ENCODE measurements around the gene KIF3B. TPM values are rescaled to one million over a fixed set of nuclear protein-coding genes. Genes with fewer than 3 reads are reported as not detected.
A peak's percentile ranks its signal among the peaks of the same experiment; 100 is the strongest.

KIF3B gene
- total RNA-seq, 1 experiment from 2014 or later = 49.0 TPM

- H3K27me3 Mint-ChIP-seq (ENCODE audit: insufficient read depth, unreplicated experiment) = no peaks in the 10 kb centered on the region
- no peak for DNase-seq
- Histone ChIP-seq H3K4me3 (ENCODE audit: low read depth, low read length) (no peak overlapping the region), H3K27me3 (replicated peaks; ENCODE audit: control insufficient read depth, insufficient read depth, low read length) (no peaks in the 10 kb centered on the region), H3K9me3 (no peaks in the 10 kb centered on the region), H3K4me1 (peaks cover 15% of the 10 kb centered on the region), H3K36me3 (ENCODE audit: control insufficient read depth, insufficient read depth, low read length) (peaks cover 11% of the 10 kb centered on the region)
- ChIA-PET POLR2A (no interaction called here), CTCF (no interaction called here)
- H3K9me3 Mint-ChIP-seq (ENCODE audit: unreplicated experiment) = no peaks in the 10 kb centered on the region
- H3K27ac Mint-ChIP-seq (ENCODE audit: unreplicated experiment) = no peak overlapping the region
- peaks cover 9% of the 10 kb centered on the region for H3K4me1 Mint-ChIP-seq (ENCODE audit: low read depth, unreplicated experiment)
- intact Hi-C loops (cut with micrococcal nuclease; ENCODE audit: unreplicated experiment) = no loop called here
- no peak for TF ChIP-seq CTCF (IDR thresholded peaks at IDR 0.05; ENCODE audit: insufficient read depth in 1 of 2, low read depth in 1 of 2, low read length in 1 of 2, severe bottlenecking in 1 of 2, unreplicated experiment in 1 of 2)
- no TSS peak for BruUV-seq (replicated peaks)
- peaks cover 37% of the 10 kb centered on the region for H3K36me3 Mint-ChIP-seq (ENCODE audit: insufficient read depth, unreplicated experiment)
- H3K4me3 Mint-ChIP-seq (ENCODE audit: unreplicated experiment) = no peak overlapping the region
These were observed 55.9 kb downstream of the KIF3B start for GRCh38 chr20:32333181-32333987.

GRCh38 chr20:32333988-32334885, 56.8 kb downstream of the KIF3B start:
- Mint-ChIP-seq H3K4me3 (ENCODE audit: unreplicated experiment) (no peak overlapping the region), H3K27me3 (ENCODE audit: insufficient read depth, unreplicated experiment) (no peaks in the 10 kb centered on the region), H3K9me3 (ENCODE audit: unreplicated experiment) (no peaks in the 10 kb centered on the region), H3K4me1 (ENCODE audit: low read depth, unreplicated experiment) (peaks cover 15% of the 10 kb centered on the region), H3K36me3 (ENCODE audit: insufficient read depth, unreplicated experiment) (peaks cover 31% of the 10 kb centered on the region), H3K27ac (ENCODE audit: unreplicated experiment) (no peak overlapping the region)
- H3K36me3 ChIP-seq (ENCODE audit: control insufficient read depth, insufficient read depth, low read length) = peaks cover 10% of the 10 kb centered on the region
- POLR2A ChIA-PET = no interaction called here
- no TSS peak for BruUV-seq (replicated peaks)
- intact Hi-C loops (cut with micrococcal nuclease; ENCODE audit: unreplicated experiment) = no loop called here
- no peaks in the 10 kb centered on the region for H3K27me3 ChIP-seq (replicated peaks; ENCODE audit: control insufficient read depth, insufficient read depth, low read length)
- peaks cover 15% of the 10 kb centered on the region for H3K4me1 ChIP-seq
- CTCF ChIA-PET = no interaction called here
- no peaks in the 10 kb centered on the region for H3K9me3 ChIP-seq
- H3K4me3 ChIP-seq (ENCODE audit: low read depth, low read length) = no peak overlapping the region
- no peak for TF ChIP-seq CTCF (IDR thresholded peaks at IDR 0.05; ENCODE audit: insufficient read depth in 1 of 2, low read depth in 1 of 2, low read length in 1 of 2, severe bottlenecking in 1 of 2, unreplicated experiment in 1 of 2)
- no peak for DNase-seq

GRCh38 chr20:32336918-32337347, 59.5 kb downstream of the KIF3B start:
- Mint-ChIP-seq H3K9me3 (ENCODE audit: unreplicated experiment) (peaks cover 2% of the 10 kb centered on the region), H3K36me3 (ENCODE audit: insufficient read depth, unreplicated experiment) (peaks cover 15% of the 10 kb centered on the region), H3K4me1 (ENCODE audit: low read depth, unreplicated experiment) (peaks cover 16% of the 10 kb centered on the region), H3K27me3 (ENCODE audit: insufficient read depth, unreplicated experiment) (no peaks in the 10 kb centered on the region), H3K27ac (ENCODE audit: unreplicated experiment) (no peak overlapping the region), H3K4me3 (ENCODE audit: unreplicated experiment) (no peak overlapping the region)
- Histone ChIP-seq H3K27me3 (replicated peaks; ENCODE audit: control insufficient read depth, insufficient read depth, low read length) (no peaks in the 10 kb centered on the region), H3K9me3 (no peaks in the 10 kb centered on the region), H3K36me3 (ENCODE audit: control insufficient read depth, insufficient read depth, low read length) (peaks cover 2% of the 10 kb centered on the region), H3K4me1 (peaks cover 8% of the 10 kb centered on the region; the same call in 1 of the 2 replicates), H3K4me3 (ENCODE audit: low read depth, low read length) (no peak overlapping the region)
- ChIA-PET CTCF (no interaction called here), POLR2A (no interaction called here)
- intact Hi-C loops (cut with micrococcal nuclease; ENCODE audit: unreplicated experiment) = loop anchor here (1.0 to 5.0 kb wide), 4 partner anchors 21 to 315 kb away; partner anchors contain the start of gene ASXL1
- DNase-seq = peak in 1 of 2 experiments; percentile 78
- peak; percentile 93 to 95 for TF ChIP-seq CTCF (IDR thresholded peaks at IDR 0.05; ENCODE audit: insufficient read depth in 1 of 2, low read depth in 1 of 2, low read length in 1 of 2, severe bottlenecking in 1 of 2, unreplicated experiment in 1 of 2)
- BruUV-seq (replicated peaks) = no TSS peak
